Activated T-helper 2 cell treated with anti-CD3 and anti-CD28 coated beads, Interferon-gamma antibody, Interleukin-2, Interleukin-4, amounts not matched to agents 10 μg/mL and 5 μg/mL and 100 μg/mL, durations not matched to agents 14 hours and 24 hours and 36 hours (primary cell): ENCODE data around the gene TACC3. TPM values are rescaled to one million over a fixed set of nuclear protein-coding genes. Genes with fewer than 3 reads are reported as not detected.
A peak's percentile ranks its signal among the peaks of the same experiment; 100 is the strongest.

Experiments
- DNase-seq: peaks from one replicate; pipeline ENCODE4 v3.0.0; 2021; ENCODE audit warnings: low spot score
- H3K27ac Mint-ChIP-seq: one replicate; pipeline ENCODE4 v1.8.0; 2021; ENCODE audit warnings: mixed read lengths
- H3K27me3 Mint-ChIP-seq: one replicate; pipeline ENCODE4 v1.8.0; 2021; ENCODE audit warnings: low read depth, mixed read lengths
- H3K36me3 Mint-ChIP-seq: one replicate; pipeline ENCODE4 v1.8.0; 2021; ENCODE audit warnings: low read depth, mixed read lengths
- H3K4me1 Mint-ChIP-seq: one replicate; pipeline ENCODE4 v1.8.0; 2021; ENCODE audit warnings: low read depth, mixed read lengths
- H3K4me3 Mint-ChIP-seq: one replicate; pipeline ENCODE4 v1.8.0; 2021; ENCODE audit warnings: low read depth, mild to moderate bottlenecking, moderate library complexity, mixed read lengths
- H3K9me3 Mint-ChIP-seq: one replicate; pipeline ENCODE4 v1.8.0; 2021; ENCODE audit warnings: mixed read lengths
- intact Hi-C: fragments of 100-400 bp; cut with micrococcal nuclease; formaldehyde crosslinking; loops from one replicate; pipeline ENCODE4 v1.15.1; 2023
- total RNA-seq: library from RNA; stranded (reverse); gene quantifications from 2 replicates; pipeline ENCODE4 v1.2.3, GENCODE V29; 2022

Gene TACC3
- total RNA-seq, 1 donor from 2014 or later: 137 TPM

GRCh38 chr4:1711571-1712215 lies 9.6 kb upstream of the TACC3 start:
- no peaks in the 10 kb centered on the region for H3K27me3 Mint-ChIP-seq
- DNase-seq: no peak
- H3K36me3 Mint-ChIP-seq: peaks cover 54% of the 10 kb centered on the region
- no peaks in the 10 kb centered on the region for H3K9me3 Mint-ChIP-seq
- peak overlapping the region; percentile 79 for H3K27ac Mint-ChIP-seq
- intact Hi-C loops: loop anchor here (1.0 to 10.0 kb wide), 8 partner anchors 10 to 1363 kb away; partner anchors contain the start of genes FAM53A, HTT, HTT-AS and LETM1
- H3K4me1 Mint-ChIP-seq: peaks cover 47% of the 10 kb centered on the region
- peak overlapping the region; percentile 90 for H3K4me3 Mint-ChIP-seq

- Mint-ChIP-seq H3K4me3 (peak within 1 kb of the TSS; percentile 99), H3K27me3 (no peaks in the 10 kb centered on the region), H3K36me3 (peaks cover 55% of the 10 kb centered on the region), H3K27ac (peak within 1 kb of the TSS; percentile 97), H3K4me1 (peaks cover 47% of the 10 kb centered on the region), H3K9me3 (no peaks in the 10 kb centered on the region)
- intact Hi-C loops: loop anchor here (1.0 to 10.0 kb wide), 8 partner anchors 9 to 1362 kb away; partner anchors contain the start of genes FAM53A, HTT, HTT-AS and LETM1
- peak; percentile 99 for DNase-seq
Measured at GRCh38 chr4:1712216-1713002, 8.9 kb upstream of the TACC3 start, which contains the start of gene SLBP. Gene SLBP, minus strand, starts transcription at chr4:1712319. Its CDS starts 131 bp downstream, at chr4:1712188.

GRCh38 chr4:1713003-1713851 lies 8.1 kb upstream of the TACC3 start:
- Mint-ChIP-seq H3K27ac (peak overlapping the region; percentile 97), H3K4me1 (peaks cover 44% of the 10 kb centered on the region), H3K4me3 (peak overlapping the region; percentile 99), H3K27me3 (no peaks in the 10 kb centered on the region), H3K36me3 (peaks cover 52% of the 10 kb centered on the region), H3K9me3 (no peaks in the 10 kb centered on the region)
- DNase-seq: no peak
- intact Hi-C loops: loop anchor here (2.0 to 10.0 kb wide), 4 partner anchors 160 to 1362 kb away; partner anchors contain the start of genes HTT, HTT-AS, RNF4 and UVSSA

DNA sequence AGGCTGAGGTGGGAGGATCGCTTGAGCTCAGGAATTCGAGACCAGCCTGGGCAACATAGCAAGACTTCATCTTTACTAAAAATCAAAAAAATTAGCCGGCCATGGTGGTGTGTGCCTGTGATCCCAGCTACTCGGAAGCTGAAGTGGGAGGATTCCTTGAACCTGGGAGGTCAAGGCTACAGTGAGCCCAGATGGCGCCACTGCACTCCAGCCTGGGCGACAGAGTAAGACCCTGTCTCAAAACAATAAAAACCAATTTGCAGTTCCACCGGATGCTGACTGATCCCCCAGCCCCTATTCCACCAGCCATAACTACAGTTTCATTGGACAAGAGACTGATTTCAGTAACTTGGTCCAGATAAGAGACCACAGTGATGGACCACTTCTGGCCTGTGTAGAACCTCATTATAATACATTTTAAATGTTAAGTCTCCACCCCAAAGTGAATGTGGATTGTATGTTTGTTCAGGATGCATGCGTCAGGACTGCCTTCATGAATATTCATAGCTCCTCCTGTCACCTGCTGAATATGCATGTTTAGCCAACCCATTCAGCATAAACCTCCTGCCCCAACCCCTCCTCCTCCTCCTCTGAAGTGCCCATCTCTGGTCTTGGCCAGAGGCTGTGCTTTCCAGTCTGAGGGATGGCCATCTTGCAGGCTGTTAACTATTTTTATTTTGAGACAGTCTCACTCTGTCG lies 6.9 kb upstream of the TACC3 start:
- Mint-ChIP-seq H3K4me3 (peak overlapping the region; percentile 99), H3K27ac (peak overlapping the region; percentile 97), H3K27me3 (no peaks in the 10 kb centered on the region), H3K36me3 (peaks cover 52% of the 10 kb centered on the region), H3K9me3 (no peaks in the 10 kb centered on the region), H3K4me1 (peaks cover 41% of the 10 kb centered on the region)
- intact Hi-C loops: loop anchor here (5.0 to 10.0 kb wide), 3 partner anchors 367 to 1360 kb away; partner anchors contain the start of genes HTT, HTT-AS, RNF4 and UVSSA
- no peak for DNase-seq

GRCh38 chr4:1715002-1715758 lies 6.1 kb upstream of the TACC3 start:
- Mint-ChIP-seq H3K27me3 (no peaks in the 10 kb centered on the region), H3K36me3 (peaks cover 54% of the 10 kb centered on the region), H3K4me3 (peak overlapping the region; percentile 99), H3K9me3 (no peaks in the 10 kb centered on the region), H3K27ac (peak overlapping the region; percentile 97), H3K4me1 (peaks cover 41% of the 10 kb centered on the region)
- intact Hi-C loops: loop anchor here (10.0 kb wide), 2 partner anchors 750 to 1360 kb away; partner anchors contain the start of genes HTT, HTT-AS and RNF4
- no peak for DNase-seq

DNA sequence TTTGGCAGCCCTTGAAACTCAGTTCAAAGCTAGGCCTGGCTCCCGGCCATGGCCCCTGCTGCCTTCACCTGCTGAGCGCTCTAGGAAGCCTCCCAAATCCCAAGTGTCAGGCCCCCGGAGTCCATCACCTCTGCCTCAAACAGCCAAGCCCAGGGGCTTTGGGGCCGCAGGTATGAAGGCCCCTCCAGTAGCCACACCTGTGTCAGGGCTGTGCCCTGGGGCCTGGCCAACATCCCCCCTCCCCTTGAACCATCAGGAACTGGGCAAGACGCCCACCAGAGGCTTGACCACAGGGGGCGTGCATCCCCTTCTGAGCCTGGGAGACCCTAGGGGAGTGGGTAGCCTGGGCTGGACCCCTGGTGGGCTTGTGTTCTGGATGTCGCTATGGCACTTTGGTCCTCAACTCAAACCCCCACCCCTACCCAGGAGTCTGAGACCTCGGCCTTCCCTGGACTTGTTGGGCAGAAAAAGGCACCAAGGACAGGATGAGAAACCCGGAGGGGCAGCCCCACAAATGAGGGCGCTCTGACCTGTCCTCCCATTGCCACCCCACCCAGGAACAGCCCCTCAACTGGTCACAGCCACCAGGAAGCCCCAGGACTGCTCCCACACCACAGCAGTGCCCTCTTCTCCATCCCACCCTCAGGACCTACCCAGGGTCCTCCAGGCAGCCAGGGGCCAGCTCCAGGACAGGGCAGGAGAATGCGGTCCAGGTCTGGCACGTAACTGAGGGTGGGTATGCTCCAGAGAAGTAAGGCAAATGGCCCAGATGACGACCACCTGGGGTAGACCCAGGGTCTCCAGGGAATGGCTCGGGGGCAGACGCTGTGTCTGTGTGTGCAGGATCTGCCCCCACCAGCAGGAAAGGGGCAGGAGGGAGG lies 5.0 kb upstream of the TACC3 start:
- no peak for DNase-seq
- Mint-ChIP-seq H3K27me3 (no peaks in the 10 kb centered on the region), H3K27ac (no peak overlapping the region), H3K36me3 (peaks cover 47% of the 10 kb centered on the region), H3K4me1 (peaks cover 34% of the 10 kb centered on the region), H3K4me3 (no peak overlapping the region), H3K9me3 (no peaks in the 10 kb centered on the region)
- intact Hi-C loops: loop anchor here (10.0 kb wide), 2 partner anchors 748 to 1358 kb away; partner anchors contain the start of genes HTT, HTT-AS and RNF4

DNA sequence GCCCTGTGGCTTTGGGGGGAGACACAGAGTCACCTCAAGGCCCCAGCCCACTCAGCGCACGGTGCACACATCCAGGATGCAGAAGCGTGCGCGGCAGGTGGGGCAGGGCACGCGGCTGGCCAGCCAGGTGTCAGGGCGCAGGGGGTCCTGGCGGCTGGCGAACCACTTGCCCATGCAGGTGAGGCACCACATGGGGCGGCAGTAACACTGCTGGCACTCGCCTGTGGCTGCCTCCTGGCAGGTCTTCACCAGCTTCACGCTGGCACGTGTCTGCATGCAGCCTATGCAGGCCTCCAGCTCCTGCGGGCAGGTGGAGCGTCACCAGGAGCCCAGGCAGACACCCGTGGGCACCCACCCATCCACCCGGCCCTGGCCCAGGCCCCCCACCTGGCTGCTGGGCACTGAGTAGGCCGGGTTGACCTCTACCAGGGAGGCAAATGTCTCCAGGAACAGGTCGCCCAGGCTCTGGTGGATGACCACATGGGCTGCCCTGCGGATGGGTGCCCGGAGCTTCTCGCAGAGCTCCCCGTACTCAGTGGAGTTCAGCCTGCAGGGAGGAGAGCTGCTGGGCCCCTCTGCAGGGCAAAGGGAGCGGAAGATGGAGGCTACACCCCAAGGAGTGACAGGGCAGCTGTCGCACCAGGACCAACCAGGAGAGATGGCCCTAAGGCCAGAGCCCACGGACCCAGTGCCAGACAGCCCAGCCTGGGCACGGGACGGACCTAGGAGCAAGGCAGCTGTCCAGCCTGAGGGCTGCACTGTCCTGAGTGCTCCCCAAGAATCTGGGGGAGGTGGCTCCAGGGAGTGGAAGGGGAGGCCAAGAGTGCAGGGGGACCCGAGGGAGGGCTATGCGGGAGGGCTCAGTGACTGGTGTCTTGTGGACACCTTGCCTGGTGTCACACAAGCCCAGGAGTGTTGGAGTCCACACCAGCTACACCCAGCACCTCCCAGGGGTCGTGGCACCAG lies 3.9 kb upstream of the TACC3 start:
- Mint-ChIP-seq H3K4me3 (no peak overlapping the region), H3K36me3 (peaks cover 51% of the 10 kb centered on the region), H3K27me3 (no peaks in the 10 kb centered on the region), H3K27ac (no peak overlapping the region), H3K9me3 (no peaks in the 10 kb centered on the region), H3K4me1 (peaks cover 34% of the 10 kb centered on the region)
- intact Hi-C loops: loop anchor here (10.0 kb wide), 2 partner anchors 747 to 1357 kb away; partner anchors contain the start of genes HTT, HTT-AS and RNF4
- no peak for DNase-seq

DNA sequence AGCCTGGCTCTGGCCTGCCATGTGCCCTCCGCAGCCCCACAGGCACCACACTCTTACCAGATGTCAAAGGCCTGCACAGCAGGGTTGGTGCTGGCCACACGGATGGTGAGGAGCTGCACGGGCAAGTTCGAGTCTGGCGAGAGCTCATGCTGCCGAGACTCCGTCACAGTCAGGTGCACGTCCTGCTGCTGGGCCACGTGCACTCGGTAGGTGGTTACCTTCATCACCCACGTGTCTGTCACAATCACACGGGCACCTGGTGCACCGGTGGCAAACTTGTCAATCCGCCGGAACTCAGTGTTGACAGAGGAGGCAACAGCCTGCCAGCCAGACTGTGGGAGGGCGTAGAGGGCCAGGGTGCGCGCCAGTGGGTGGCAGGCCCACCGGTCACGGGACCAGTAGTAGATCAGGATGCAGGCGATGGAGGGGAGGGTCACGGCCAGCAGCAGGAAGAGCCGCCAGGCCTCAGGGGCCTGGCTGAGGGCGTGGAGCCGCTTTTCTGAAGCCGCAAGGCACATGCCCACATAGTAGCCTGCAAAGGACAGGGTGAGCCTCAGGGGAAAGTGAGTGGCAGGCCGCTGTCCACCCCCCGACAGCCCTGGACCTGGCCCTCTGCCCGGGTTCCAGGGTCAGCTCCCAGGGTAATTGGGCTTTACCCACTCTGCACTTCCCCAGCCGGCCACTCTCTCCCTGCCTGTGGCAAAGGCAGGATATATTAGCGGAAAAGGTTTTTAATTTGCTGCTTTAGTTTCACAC lies 3.0 kb upstream of the TACC3 start:
- H3K4me3 Mint-ChIP-seq: peak overlapping the region; percentile 87
- no peaks in the 10 kb centered on the region for H3K27me3 Mint-ChIP-seq
- no peak for DNase-seq
- peak overlapping the region; percentile 71 for H3K27ac Mint-ChIP-seq
- no peaks in the 10 kb centered on the region for H3K9me3 Mint-ChIP-seq
- H3K36me3 Mint-ChIP-seq: peaks cover 56% of the 10 kb centered on the region
- peaks cover 43% of the 10 kb centered on the region for H3K4me1 Mint-ChIP-seq
- intact Hi-C loops: loop anchor here (10.0 kb wide), 2 partner anchors 747 to 1357 kb away; partner anchors contain the start of genes HTT, HTT-AS and RNF4

DNA sequence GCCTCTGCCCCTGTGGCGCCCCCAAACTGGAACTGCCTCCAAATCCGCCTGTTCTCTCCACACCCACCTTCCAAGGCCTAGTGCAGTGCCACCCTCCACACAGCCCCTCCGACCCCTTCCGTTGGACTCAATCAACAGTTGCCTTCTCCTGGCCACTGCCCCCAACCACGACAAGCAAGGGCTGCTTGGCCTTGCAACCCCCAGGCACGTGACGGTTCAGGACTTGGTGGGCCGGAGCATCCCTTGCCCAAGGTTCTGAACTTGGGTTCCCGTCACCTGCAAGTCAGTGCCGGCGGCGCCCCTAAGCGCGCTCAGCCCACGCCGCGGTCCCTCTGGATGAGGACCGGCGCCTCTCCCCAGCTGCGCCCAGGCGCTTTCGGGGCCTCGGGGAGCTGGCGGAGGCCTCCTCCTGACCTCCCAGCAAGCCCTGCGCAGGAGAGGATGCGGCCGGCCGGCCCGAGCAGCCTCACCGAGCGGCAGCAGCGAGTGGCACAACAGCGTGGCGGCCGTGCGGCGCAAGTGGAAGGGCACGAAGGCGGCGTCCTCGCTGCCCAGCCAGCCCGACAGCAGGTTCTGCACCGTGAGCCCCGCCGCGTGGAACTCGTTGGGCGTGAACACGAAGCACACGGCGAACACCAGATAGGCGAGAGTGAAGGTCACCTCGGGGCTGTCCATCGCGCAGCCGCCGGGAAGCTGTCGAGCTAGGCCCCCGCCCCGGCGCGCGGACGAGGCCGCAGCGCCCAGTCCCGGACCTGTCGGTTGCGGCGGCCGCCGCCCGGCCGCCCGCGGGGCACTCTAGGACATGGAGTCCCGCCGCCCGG lies 948 bp upstream of the TACC3 start:
- intact Hi-C loops: loop anchor here (2.0 kb wide), 2 partner anchors 150 to 522 kb away; partner anchors contain the start of genes HAUS3, NSD2 and POLN
- Mint-ChIP-seq H3K9me3 (no peaks in the 10 kb centered on the region), H3K36me3 (peaks cover 59% of the 10 kb centered on the region)

More for the DNA sequence above, 948 bp upstream of the TACC3 start:
- H3K4me3 Mint-ChIP-seq: peak overlapping the region; percentile 87
- H3K27ac Mint-ChIP-seq: peak overlapping the region; percentile 95
- DNase-seq: peak; percentile 56
- peaks cover 40% of the 10 kb centered on the region for H3K4me1 Mint-ChIP-seq
- H3K27me3 Mint-ChIP-seq: no peaks in the 10 kb centered on the region
